Measurements from ENCODE around the gene ETNK1.
"Not testable (repeated sequence)": the region's sequence is repeated elsewhere in the genome, so short reads cannot be mapped to it uniquely, and the experiment has no call there.

Gene ETNK1

GRCh38 chr12:22624870-22625761 lies at the start of gene ETNK1:
TSS of gene ETNK1 (plus strand) at chr12:22625171. CDS start at chr12:22625431, 260 bp downstream.
- DNase-seq: peak; percentile 94

- DNase-seq: no peak
Measured at GRCh38 chr12:22576065-22576464, 48.9 kb upstream of the ETNK1 start.

GRCh38 chr12:22576473-22576872 lies 48.5 kb upstream of the ETNK1 start:
- DNase-seq: peak; percentile 12

DNA sequence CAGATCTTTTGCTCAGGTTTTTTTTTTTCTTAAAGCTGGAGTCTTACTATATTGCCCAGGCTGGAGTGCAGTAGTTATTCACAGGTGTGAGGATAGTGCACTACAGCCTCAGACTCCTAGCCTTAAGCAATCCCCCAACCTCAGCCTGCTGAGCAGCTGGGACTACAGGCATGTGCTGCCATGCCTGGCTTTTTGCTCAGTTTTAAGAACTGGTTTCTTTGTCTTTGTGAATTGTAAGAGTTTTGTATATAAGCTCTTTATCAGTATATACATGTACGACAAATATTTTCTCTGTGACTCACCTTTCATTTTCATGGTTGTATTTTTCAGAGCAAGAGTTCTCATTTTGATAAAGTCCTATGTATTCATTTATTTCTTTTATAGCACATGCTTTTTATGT lies 47.3 kb upstream of the ETNK1 start:
- no peak for DNase-seq

- DNase-seq: no peak
Measured at GRCh38 chr12:22578328-22578727, 46.6 kb upstream of the ETNK1 start.

DNA sequence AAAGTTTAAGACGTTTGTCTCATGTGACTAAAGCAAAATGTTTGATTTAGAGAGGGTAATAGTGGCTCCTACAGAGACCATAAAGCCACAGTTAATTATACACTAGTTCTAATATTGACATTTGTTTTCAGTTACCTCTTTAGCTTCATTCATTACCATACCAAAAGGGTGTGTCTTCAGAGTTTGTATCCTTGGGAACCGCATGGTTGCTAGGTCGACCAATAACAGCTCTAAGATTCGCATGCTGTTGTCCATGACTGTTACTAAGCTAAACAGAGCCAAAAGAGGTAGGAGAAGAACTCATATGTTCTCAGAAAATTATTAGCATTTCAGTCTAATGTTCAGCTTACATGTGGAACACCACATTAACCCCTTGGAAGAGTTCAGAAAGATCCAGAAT lies 36.2 kb upstream of the ETNK1 start:
- no peak for DNase-seq

GRCh38 chr12:22593864-22594263 lies 31.1 kb upstream of the ETNK1 start:
- DNase-seq: no peak

DNA sequence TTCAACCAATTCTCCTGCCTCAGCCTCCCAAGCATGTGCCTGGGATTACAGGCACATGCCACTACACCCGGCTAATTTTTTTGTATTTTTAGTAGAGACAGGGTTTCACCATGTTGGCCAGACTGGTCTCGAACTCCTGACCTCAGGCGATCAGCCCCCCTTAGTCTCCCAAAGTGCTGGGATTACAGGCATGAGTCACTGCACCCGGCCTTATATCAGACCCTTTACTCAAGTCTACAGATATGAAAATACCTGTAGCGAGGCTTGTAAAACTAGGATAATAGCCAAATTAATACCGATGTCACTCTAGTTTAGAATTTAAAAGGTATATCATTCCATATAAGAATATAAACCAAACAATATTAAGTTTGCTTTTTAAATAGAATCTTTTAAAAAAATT lies 27.4 kb upstream of the ETNK1 start:
- not testable (repeated sequence) for DNase-seq

DNA sequence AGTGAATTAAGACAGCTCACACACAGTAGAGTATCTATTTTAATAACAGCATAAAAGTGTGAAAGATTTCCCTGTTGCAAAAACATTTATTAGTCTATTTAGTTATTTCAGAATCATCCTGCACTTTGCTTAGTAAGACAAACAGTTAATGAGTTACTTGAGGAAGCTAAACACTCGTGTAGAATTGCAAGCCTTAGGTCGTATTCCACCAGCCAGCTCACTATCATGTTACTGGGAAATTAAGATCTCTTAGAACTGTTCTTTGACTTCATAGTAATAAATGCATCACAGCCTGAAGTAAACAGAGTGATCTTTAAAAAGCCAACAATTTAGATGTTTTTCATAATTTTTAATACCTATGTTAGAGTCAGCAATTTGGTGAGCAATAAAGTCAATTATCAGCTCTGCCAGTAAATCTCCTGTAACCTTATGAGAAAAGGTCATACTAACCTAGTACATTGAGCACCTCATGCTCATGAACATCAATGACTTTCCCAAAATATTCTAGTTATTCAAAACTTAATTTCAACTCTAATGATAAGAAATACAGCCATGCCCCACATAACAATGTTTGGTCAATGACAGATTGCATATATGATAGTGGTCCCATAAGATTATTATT lies 26.7 kb upstream of the ETNK1 start:
- no peak for DNase-seq

DNA sequence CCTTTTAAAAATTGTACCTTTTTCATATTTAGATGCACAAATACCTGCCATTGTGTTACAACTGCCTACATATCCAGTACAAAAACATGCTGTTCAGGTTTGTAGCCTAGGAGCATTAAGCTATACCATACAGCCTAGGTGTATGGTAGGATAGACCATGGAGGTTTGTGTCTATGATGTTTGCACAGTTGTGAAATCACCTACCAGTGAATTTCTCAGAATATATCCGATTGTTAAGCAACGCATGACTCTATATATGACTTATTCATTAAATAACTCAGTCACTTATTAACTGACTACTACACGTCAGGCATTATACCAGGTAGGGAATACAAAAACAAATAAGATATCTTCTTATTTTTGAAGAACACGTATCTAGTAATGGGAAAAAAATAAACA lies 26.2 kb upstream of the ETNK1 start:
- DNase-seq: no peak

DNA sequence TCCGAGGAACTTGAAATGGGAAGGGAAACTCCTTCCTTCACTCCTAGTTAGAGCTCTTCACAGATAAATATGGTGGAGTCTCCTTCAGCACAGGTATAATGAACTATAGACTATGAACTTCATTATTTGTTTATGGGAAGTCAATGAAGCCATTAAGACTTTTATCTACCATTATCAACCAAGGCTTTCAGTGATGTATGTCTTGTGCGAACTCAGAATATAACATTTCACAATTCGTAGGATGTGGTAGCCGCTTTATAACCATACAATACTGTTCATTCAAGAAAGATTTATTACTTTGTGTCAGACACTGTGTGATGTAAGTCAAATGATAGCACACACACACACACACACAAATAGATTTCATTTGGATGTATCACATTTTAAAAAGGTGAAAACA lies 24.8 kb upstream of the ETNK1 start:
- DNase-seq: no peak

GRCh38 chr12:22609501-22609900 lies 15.5 kb upstream of the ETNK1 start:
- no peak for DNase-seq

DNA sequence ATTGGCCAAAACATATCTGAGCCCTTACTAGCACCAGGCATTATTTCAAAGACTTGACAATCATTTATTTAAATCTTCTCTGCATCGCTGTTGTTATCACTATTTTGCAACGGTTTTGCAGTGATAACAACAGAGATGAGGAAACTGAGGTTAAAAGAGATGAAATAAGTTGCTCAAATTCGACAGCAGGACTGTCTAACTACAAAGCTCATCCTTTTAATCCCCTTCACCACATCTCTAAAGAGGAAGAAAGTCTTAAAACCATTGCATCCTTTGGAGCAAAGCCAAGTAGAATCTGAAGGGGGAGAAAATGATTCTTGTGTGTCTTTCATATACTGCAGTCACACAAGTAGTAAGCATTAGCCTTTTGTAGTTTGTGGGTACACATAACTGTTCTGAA lies 14.8 kb upstream of the ETNK1 start:
- DNase-seq: peak; percentile 71

- not testable (repeated sequence) for DNase-seq
Measured at GRCh38 chr12:22612822-22613221, 12.1 kb upstream of the ETNK1 start.

DNA sequence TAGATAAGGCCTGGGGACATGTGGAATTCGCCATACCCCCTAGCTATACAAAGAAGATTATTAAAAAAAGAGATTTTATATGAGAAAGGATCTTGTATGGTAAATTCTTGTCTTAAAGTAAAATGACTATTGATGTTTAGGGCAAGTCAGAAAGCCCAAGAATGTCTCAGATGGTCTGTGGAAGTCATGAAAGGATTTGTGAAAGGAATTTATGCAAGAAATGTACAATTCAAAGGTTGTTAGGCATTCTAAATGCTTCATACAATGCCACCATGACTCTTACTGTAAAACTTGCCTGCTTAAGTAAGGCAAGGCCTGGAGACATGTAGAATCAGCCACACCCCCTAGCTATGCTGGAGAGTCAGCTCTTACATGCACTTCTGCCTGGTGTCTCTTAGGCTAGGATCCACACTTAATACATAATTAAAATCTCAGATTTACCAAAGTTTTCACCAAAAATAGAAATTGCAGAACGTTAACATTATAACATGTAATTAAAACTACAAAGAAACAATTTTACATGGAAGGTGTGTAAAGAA lies 8.9 kb upstream of the ETNK1 start:
- DNase-seq: no peak

GRCh38 chr12:22617630-22618029 lies 7.3 kb upstream of the ETNK1 start:
- no peak for DNase-seq

- no peak for DNase-seq
Measured at GRCh38 chr12:22624548-22624869, 462 bp upstream of the ETNK1 start.

GRCh38 chr12:22625762-22626294 lies 857 bp downstream of the ETNK1 start:
- peak; percentile 57 for DNase-seq

DNA sequence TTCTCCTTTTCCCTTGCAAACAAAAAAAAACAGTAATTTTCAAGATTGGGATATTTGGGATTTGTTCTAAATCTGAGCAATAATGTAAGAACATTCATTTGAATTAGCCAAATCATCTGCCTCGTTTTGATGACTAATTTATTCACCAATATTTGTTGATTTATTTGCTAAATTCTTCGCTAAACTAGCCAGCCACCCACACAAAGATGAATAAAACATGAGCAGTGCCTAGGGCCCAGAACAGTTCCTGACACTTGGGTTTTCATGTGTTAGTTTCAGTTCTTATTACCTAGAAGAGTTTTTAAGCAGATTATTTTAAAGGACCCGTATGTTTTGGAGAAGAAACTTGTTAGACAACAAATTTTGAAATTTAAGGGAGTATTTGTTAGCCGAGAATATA lies 1.4 kb downstream of the ETNK1 start:
- peak; percentile 49 for DNase-seq

GRCh38 chr12:22627371-22627770 lies 2.4 kb downstream of the ETNK1 start:
- DNase-seq: peak; percentile 31

DNA sequence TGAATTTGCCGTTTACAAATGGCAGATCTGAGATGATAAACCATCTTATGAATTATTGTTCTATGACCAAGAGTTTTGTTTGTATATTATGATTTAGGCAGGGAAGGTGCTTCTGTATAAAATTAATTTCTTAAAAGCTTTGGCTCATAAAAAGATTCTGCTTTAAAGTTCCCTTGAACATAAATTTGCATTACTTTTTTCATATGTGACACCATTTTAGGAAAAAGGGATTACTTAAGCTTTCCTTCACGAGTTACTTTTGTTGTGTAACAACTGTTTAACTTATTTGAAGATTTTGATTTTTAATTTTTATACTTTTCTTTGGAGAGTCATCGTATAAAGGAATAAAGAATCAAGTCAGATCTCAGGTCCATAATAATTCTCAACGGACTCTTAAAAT lies 3.3 kb downstream of the ETNK1 start:
- no peak for DNase-seq

GRCh38 chr12:22631863-22632463 lies 7.0 kb downstream of the ETNK1 start:
- DNase-seq: peak; percentile 76

GRCh38 chr12:22634883-22635282 lies 9.9 kb downstream of the ETNK1 start:
- no peak for DNase-seq

DNA sequence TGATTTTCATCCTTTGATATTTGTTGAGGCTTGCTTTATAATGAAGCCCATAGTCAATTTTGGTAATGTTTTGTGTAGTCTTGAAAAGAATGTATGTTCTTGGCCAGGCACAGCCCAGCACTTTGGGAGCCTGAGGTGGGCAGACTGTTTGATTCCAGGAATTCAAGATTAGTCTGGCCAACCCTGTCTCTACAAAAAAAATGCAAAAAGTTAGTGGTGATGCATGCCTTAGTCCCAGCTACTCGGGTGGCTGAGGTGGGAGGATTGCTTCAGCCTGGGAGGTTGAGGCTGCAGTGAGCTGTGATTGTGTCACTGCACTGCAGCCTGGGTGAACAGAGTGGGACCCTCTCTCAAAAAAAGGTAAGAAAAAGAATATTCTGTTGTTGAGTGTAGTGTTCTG lies 10.8 kb downstream of the ETNK1 start:
- DNase-seq: no peak
